Activated T-helper 1 cell treated with anti-CD3 and anti-CD28 coated beads, Interleukin-12 subunit alpha, Interleukin-12 subunit beta, Interleukin-2, Interleukin-4 antibody, amounts not matched to agents 30 ng/mL and 10 ng/mL and 1 ng/mL, durations not matched to agents 14 hours and 24 hours and 36 hours (primary cell): ENCODE results near the gene NPAS2. TPM values are rescaled to one million over a fixed set of nuclear protein-coding genes. Genes with fewer than 3 reads are reported as not detected.

Experiments used
- DNase-seq: peaks from one replicate; pipeline ENCODE4 v3.0.0; 2021; ENCODE audit warnings: low spot score
- H3K27ac Mint-ChIP-seq: one replicate; pipeline ENCODE4 v1.8.0; 2021; ENCODE audit warnings: mild to moderate bottlenecking, mixed read lengths
- H3K27me3 Mint-ChIP-seq: one replicate; pipeline ENCODE4 v1.8.0; 2022; ENCODE audit warnings: mild to moderate bottlenecking, moderate library complexity, mixed read lengths; ENCODE audit not compliant: insufficient read depth
- H3K36me3 Mint-ChIP-seq: one replicate; pipeline ENCODE4 v1.8.0; 2021; ENCODE audit warnings: low read depth, mixed read lengths
- H3K4me1 Mint-ChIP-seq: one replicate; pipeline ENCODE4 v1.8.0; 2021; ENCODE audit warnings: low read depth, mixed read lengths
- H3K4me3 Mint-ChIP-seq: one replicate; pipeline ENCODE4 v1.8.0; 2021; ENCODE audit warnings: mild to moderate bottlenecking, moderate library complexity, mixed read lengths
- H3K9me3 Mint-ChIP-seq: one replicate; pipeline ENCODE4 v1.8.0; 2021; ENCODE audit warnings: mixed read lengths
- intact Hi-C: fragments of 100-400 bp; cut with micrococcal nuclease; formaldehyde crosslinking; loops from one replicate; pipeline ENCODE4 v1.15.1; 2024
- total RNA-seq: library from RNA; stranded (reverse); gene quantifications from 2 replicates; pipeline ENCODE4 v1.2.3, GENCODE V29; 2022

NPAS2 gene
- total RNA-seq, 1 donor from 2014 or later, result 7.5 TPM

DNA sequence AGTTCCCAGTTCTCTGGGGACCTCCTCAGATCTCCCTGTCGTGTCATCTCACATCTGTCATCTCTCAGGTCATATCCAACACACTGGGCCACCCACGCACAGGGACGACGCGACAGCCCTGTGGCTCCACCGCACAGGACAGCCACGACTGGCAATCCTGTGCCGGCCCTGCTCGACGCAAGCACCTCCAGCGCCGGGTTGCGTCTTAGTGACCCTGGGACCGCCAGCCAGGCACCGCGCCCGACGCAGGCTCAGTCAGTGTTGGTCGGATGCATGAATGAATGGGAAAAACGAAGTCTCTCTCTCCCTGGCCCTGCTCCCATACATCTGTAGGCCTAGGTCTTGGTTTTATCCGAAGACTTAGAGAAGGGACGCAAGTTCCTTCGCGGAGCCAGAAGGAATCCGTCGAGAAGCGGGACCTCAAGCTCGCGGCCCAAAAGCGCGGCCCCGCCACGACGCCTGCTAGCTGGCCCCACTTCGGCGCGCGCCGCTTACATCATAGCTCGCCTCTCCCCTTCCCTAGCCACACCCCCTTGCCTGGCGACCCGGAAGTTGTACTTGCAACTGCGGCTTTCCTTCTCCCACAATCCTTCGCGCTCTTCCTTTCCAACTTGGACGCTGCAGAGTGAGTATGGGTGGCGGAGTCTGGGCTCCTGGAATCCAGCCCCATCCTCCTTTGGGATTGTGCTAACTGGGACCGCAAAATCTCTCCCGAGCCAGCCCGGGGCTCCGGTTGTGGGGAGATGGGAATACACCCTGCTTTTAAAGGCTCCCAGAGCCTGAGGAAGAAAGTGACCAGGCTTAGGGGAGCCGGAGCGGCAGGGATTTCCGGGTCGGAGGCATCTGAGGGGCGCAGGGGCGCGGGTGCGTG lies 182.0 kb downstream of the NPAS2 start, which contains the start of gene RPL31:
TSS of gene RPL31 (plus strand) at position 599 of the 871 bp plus-strand sequence. CDS start 413 bp downstream, outside the sequence.
- intact Hi-C loops, result loop anchor here (1.0 to 10.0 kb wide), 9 partner anchors 10 to 1817 kb away; partner anchors contain the start of genes CHST10, CNOT11, MITD1 and MRPL30
- Mint-ChIP-seq H3K4me1 (peaks cover 46% of the 10 kb centered on the region), H3K36me3 (peaks cover 43% of the 10 kb centered on the region), H3K9me3 (peaks cover 5% of the 10 kb centered on the region), H3K4me3 (peak within 1 kb of the TSS; percentile 100), H3K27ac (peak within 1 kb of the TSS; percentile 95), H3K27me3 (peaks cover 6% of the 10 kb centered on the region)
- peak; percentile 95 for DNase-seq

DNA sequence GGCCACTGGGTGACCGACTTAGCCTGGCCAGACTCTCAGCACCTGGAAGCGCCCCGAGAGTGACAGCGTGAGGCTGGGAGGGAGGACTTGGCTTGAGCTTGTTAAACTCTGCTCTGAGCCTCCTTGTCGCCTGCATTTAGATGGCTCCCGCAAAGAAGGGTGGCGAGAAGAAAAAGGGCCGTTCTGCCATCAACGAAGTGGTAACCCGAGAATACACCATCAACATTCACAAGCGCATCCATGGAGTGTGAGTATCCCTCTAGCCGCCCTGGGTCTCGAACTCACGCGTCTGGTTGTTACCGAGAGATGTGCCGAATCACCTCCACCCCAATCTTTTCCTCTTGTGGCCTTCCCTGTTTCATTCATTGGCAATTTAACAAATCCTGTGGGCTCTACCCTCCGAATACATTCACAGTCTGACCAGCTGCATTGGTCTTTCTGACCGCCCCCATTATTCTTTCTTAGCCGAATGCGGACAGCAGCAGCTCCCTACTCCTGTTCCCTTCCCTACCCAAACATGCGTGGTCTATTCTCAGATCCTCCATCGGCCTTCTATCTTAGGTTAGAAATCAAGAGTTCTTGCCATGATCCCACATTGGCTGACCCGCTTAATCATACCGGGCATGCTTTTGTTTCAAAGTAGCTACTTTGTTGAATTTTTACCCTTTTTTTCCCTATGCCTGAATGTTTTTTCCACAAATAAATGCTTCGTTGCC lies 182.8 kb downstream of the NPAS2 start:
- no peak for DNase-seq
- H3K4me3 Mint-ChIP-seq, result peak overlapping the region; percentile 100
- H3K36me3 Mint-ChIP-seq, result peaks cover 49% of the 10 kb centered on the region
- intact Hi-C loops, result loop anchor here (1.0 to 10.0 kb wide), 9 partner anchors 10 to 1818 kb away; partner anchors contain the start of genes CHST10, CNOT11, MITD1 and MRPL30
- peaks cover 5% of the 10 kb centered on the region for H3K9me3 Mint-ChIP-seq
- H3K4me1 Mint-ChIP-seq, result peaks cover 54% of the 10 kb centered on the region
- H3K27ac Mint-ChIP-seq, result peak overlapping the region; percentile 95
- H3K27me3 Mint-ChIP-seq, result peaks cover 6% of the 10 kb centered on the region

DNA sequence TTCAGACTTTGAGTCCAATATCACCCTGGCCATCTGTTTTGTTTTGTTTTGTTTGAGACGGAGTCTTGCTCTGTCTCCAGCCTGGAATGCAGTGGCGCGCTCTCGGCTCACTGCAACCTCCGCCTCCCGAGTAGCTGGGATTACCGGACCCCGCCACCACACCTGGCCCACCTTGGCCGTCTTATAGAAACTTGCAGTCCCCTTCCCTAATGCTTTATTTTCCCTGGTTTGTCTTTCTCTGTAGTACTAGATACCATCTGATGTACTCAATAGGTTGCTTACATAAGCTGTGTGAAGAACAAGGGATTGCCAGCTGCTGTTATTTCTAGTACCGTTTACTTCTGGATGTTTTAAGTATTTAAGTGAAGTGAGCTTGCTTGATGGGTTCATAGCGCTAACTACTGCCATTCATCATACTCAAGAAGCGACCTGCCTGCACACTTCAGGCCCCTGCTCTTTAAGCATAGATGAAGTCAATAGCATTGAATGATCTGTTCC lies 183.4 kb downstream of the NPAS2 start:
- H3K4me3 Mint-ChIP-seq, result peak overlapping the region; percentile 100
- H3K27me3 Mint-ChIP-seq, result peaks cover 6% of the 10 kb centered on the region
- H3K9me3 Mint-ChIP-seq, result peaks cover 5% of the 10 kb centered on the region
- peak overlapping the region; percentile 95 for H3K27ac Mint-ChIP-seq
- DNase-seq, result no peak
- peaks cover 53% of the 10 kb centered on the region for H3K36me3 Mint-ChIP-seq
- intact Hi-C loops, result loop anchor here (2.0 to 10.0 kb wide), 4 partner anchors 147 to 1819 kb away; partner anchors contain the start of genes MITD1, MRPL30 and TBC1D8
- H3K4me1 Mint-ChIP-seq, result peaks cover 60% of the 10 kb centered on the region

DNA sequence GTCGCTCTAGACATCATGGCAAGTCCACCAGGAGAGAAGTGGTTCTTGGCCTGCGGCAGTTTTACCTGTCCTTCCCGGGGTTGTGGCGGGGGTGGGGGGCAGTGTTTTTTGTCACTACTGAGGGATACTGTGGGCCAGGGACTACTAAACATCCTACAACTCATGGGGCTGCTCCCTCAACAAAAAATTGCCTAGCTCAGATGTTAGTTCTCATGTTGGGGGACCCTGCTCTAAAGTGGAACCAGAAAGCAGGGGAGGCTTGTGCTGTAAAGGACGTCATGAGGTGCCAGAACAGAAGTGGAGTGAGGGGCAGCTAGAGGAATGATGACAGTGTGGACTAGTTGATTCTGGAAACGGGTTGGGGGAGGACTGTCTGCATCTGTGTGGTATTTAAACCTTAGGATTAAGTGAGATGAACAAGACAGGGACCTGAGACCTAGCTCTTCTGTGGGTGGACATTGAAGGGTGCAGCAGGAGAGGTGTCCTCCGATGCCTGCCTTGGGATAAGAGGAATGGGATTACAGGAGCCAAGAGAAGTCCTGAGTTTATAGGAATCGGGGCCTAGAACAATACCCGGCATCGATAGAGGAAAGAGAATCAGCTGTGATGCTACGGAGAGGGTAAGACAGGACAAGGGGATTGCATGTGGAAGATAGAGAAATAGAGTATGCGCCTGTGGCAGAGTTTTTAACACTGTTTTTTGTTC lies 184.8 kb downstream of the NPAS2 start:
- peaks cover under 1% of the 10 kb centered on the region for H3K27me3 Mint-ChIP-seq
- H3K36me3 Mint-ChIP-seq, result peaks cover 59% of the 10 kb centered on the region
- H3K4me1 Mint-ChIP-seq, result peaks cover 67% of the 10 kb centered on the region
- peak overlapping the region; percentile 100 for H3K4me3 Mint-ChIP-seq
- intact Hi-C loops, result loop anchor here (10.0 kb wide), 2 partner anchors 830 to 1820 kb away; partner anchors contain the start of genes MITD1 and MRPL30
- no peak for DNase-seq
- peak overlapping the region; percentile 78 for H3K27ac Mint-ChIP-seq
- H3K9me3 Mint-ChIP-seq, result peaks cover 5% of the 10 kb centered on the region

DNA sequence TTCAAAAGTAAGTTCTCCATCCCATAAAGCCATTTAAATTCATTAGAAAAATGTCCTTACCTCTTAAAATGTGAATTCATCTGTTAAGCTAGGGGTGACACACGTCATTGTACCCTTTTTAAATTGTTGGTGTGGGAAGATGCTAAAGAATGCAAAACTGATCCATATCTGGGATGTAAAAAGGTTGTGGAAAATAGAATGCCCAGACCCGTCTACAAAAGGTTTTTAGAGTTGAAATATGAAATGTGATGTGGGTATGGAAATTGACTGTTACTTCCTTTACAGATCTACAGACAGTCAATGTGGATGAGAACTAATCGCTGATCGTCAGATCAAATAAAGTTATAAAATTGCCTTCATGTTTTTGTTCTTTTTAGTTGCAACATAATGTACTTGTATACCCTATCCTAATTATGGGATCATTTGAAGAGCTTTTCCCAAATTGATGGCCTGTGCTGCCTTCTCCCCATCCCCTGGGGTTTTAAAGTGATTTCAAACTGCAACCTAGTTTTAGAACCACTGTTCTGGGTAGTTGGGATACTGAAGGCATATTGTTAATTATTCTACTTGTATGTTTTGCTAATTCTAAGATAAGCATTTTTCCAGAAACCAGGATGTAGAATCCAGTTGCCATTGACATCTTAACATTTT lies 186.3 kb downstream of the NPAS2 start:
- no peak for DNase-seq
- Mint-ChIP-seq H3K9me3 (peaks cover 5% of the 10 kb centered on the region), H3K27me3 (no peaks in the 10 kb centered on the region), H3K4me1 (peaks cover 70% of the 10 kb centered on the region), H3K27ac (no peak overlapping the region), H3K36me3 (peaks cover 64% of the 10 kb centered on the region), H3K4me3 (peak overlapping the region; percentile 100)
- intact Hi-C loops, result loop anchor here (10.0 kb wide), 2 partner anchors 829 to 1821 kb away; partner anchors contain the start of genes MITD1 and MRPL30

DNA sequence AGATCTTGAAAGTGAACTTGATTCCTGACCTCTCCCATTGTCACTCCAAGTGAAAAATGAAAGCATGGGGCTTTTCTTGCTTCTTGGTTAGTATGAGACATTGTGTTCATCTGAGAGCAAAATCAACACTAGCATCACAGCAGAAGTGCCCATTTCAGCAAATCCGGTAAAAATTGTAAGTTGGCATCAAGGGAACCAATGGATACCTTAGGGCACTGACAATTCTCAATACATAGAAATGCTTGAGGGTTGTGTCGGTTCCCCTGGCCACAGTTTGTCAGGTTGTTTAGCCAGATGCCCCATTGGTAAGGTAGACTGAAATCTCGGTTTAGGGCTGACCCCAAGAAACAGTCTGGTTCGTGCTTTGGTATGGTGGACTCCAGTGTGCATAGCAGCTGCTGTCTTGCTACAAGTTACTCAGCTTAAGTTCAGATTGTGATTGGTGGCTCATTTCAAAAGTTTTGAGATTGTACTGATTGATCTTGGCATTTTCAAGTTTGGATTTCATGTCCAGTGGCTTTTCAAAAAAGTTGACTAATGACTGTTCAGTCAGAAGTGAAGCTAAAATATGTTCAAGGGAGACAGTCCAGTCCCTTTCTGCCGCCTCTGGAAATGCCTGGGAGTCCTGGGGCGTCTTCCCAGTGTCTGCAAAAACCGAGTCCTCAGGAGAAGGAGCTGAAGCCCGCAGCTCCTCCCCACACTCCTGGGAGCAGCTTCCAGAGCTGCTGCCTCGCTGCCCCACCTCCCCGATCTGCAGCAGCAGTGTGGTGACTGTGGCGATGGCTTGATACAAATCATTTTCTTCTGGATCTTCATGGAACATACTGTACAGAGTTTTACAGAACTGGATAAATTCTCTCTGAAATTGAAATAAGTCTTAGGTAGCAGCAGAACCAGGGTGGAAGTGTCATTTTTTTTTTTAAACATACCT lies 187.7 kb downstream of the NPAS2 start:
- Mint-ChIP-seq H3K4me1 (peaks cover 75% of the 10 kb centered on the region), H3K27me3 (no peaks in the 10 kb centered on the region), H3K4me3 (no peak overlapping the region), H3K36me3 (peaks cover 67% of the 10 kb centered on the region), H3K9me3 (no peaks in the 10 kb centered on the region), H3K27ac (peak overlapping the region; percentile 70)
- intact Hi-C loops, result loop anchor here (10.0 kb wide), 2 partner anchors 827 to 1823 kb away; partner anchors contain the start of genes MITD1 and MRPL30
- DNase-seq, result no peak

DNA sequence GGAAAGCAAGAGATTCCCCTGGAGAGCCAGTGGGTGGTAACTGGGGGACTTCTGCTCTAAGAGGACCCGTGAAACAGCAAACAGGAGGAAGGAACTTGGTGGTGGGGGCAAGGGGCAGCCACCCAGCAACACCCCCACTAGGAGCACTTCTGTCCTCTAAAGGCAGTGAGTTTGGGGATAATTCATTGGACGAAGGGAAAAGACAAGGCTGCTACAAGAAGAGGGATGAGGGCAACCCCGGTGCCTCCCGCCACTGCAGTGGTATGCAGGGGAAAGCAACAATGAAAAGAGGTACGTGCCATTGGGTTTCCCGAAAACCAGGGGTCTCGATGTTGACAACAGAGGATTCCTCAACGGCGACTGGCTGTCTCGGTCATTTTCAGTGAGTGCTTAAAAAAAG lies 191.2 kb downstream of the NPAS2 start:
- peaks cover 49% of the 10 kb centered on the region for H3K36me3 Mint-ChIP-seq
- no peaks in the 10 kb centered on the region for H3K9me3 Mint-ChIP-seq
- H3K4me3 Mint-ChIP-seq, result no peak overlapping the region
- H3K4me1 Mint-ChIP-seq, result peaks cover 47% of the 10 kb centered on the region
- no peaks in the 10 kb centered on the region for H3K27me3 Mint-ChIP-seq
- peak overlapping the region; percentile 41 for H3K27ac Mint-ChIP-seq
- no peak for DNase-seq
- intact Hi-C loops, result loop anchor here (10.0 kb wide), 2 partner anchors 374 to 464 kb away; partner anchors contain the start of genes CREG2 and RFX8

DNA sequence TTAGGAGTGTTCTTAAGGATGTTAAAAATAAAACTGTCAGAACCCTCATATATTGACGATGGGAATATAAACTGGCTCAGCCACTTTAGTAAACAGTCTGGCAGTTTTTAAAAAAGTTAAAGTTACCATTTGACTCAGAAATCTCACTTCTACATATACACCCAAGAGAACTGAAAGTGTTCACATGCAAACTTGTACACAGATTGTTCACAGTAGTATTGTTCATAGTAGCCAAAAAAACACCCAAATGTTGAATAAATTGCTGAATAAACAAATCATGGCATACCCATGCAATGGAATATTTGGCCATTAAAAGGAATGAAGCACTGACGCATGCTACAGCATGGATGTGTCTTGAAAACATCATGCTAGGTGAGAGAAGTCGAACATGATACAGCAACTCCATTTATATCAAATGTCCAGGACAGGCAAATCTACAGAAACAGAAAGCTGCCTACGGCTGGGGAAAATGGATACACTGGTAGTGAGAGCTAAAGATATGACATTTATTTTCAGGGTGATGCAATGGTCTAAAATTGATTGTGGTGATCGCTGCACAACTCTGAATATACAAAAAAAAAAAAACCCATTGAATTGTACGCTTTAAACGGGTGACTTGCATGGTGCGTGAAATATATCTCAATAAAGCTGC lies 192.2 kb downstream of the NPAS2 start:
- Mint-ChIP-seq H3K4me1 (peaks cover 42% of the 10 kb centered on the region), H3K27me3 (no peaks in the 10 kb centered on the region), H3K9me3 (no peaks in the 10 kb centered on the region), H3K36me3 (peaks cover 45% of the 10 kb centered on the region), H3K4me3 (no peak overlapping the region), H3K27ac (peak overlapping the region; percentile 46)
- intact Hi-C loops, result loop anchor here (1.0 to 10.0 kb wide), 6 partner anchors 10 to 463 kb away; partner anchors contain the start of genes CNOT11, CREG2, RFX8 and RPL31
- DNase-seq, result no peak

DNA sequence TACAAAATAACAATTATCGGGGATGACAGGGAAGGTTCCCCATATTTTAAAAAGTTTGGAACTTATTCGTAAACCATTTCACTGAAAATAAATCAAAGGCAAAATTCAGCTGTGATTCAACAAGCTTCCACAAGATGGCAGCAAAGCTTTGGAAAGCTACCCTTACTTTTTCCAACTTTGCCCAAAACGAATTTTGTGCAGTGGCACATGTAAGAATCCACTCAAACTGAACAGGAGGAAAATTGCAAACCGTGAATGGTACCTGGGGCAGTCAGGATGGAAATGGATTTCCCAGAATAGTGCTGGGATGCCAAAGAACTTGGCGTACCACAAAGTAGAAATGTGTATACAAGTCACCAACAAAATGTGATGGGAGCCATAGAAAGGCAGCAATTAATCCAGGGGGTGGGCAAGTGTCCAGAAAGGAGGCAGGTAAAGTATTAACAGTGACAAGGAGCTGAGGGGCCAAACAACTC lies 192.8 kb downstream of the NPAS2 start:
- peaks cover 40% of the 10 kb centered on the region for H3K36me3 Mint-ChIP-seq
- peak overlapping the region; percentile 41 for H3K27ac Mint-ChIP-seq
- DNase-seq, result peak; percentile 19
- no peaks in the 10 kb centered on the region for H3K27me3 Mint-ChIP-seq
- intact Hi-C loops, result loop anchor here (1.0 to 10.0 kb wide), 6 partner anchors 10 to 462 kb away; partner anchors contain the start of genes CNOT11, CREG2, RFX8 and RPL31
- peaks cover 36% of the 10 kb centered on the region for H3K4me1 Mint-ChIP-seq
- H3K4me3 Mint-ChIP-seq, result no peak overlapping the region
- no peaks in the 10 kb centered on the region for H3K9me3 Mint-ChIP-seq

DNA sequence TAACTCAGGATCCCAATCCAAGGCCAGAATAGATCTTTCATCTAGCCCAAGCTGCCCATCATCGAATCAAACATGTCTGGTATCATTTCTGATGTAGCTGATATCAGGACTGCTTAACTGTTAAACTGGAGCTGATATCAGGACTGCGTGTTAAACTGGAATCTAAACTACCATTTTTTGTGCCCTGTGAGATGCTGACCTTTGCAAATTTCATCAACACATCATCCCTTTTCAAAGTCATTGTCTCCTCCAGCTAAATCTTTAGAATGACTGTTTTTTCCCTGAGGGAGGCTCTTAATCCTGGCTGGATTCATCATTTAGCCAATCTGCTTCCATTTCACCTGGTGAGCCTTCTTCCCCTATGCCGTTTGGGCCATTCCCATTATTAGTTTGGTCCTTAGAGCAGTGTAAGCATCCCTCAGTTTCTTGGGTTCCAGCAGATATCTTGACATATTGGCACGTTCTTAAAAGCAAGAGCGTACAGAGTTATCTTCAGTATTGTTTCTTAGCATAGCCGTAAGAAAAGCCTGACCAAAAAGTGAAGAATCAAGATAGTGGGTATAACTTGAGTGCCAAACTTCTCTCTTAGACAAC lies 194.4 kb downstream of the NPAS2 start:
- Mint-ChIP-seq H3K27ac (no peak overlapping the region), H3K4me3 (no peak overlapping the region), H3K36me3 (peaks cover 37% of the 10 kb centered on the region), H3K27me3 (no peaks in the 10 kb centered on the region), H3K9me3 (no peaks in the 10 kb centered on the region), H3K4me1 (peaks cover 23% of the 10 kb centered on the region)
- intact Hi-C loops, result loop anchor here (10.0 kb wide), 2 partner anchors 370 to 460 kb away; partner anchors contain the start of genes CREG2 and RFX8
- no peak for DNase-seq
